SW480 (cell line): ENCODE data around the gene JMJD7.
"Not testable (repeated sequence)": the region's sequence is repeated elsewhere in the genome, so short reads cannot be mapped to it uniquely, and the experiment has no call there.

Source experiments
- DNase-seq: peaks from one replicate; pipeline ENCODE4 v3.0.0-alpha.2; 2016; ENCODE audit warnings: low spot score

Gene JMJD7

DNA sequence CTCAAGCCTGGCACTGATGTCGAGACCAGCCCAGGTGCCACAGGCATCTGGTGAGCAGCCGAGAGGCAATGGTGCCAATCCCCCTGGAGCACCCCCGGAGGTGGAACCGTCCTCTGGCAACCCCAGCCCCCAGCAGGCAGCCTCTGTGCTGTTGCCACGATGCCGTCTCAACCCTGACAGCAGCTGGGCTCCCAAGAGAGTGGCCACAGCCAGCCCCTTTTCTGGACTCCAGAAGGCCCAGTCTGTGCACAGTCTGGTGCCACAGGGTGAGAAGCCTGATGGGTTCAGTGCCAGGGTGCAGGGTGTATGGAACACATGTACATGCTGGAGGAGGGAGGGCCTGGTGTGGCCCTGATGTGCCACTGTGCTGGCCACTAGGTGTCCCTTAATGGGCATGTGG lies 4.9 kb upstream of the JMJD7 start:
- no peak for DNase-seq

DNA sequence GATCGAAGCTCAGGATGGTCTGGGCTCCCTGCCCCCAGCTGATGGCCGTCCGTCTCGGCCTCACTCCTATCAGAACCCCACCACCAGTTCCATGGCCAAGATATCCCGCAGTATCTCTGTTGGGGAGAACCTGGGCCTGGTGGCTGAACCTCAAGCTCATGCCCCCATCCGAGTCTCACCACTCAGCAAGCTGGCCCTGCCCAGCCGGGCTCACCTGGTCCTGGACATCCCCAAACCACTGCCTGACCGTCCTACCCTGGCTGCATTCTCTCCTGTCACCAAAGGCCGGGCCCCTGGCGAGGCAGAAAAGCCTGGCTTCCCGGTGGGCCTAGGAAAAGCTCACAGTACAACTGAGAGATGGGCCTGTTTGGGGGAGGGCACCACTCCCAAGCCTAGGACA lies 4.4 kb upstream of the JMJD7 start:
- DNase-seq, result no peak

DNA sequence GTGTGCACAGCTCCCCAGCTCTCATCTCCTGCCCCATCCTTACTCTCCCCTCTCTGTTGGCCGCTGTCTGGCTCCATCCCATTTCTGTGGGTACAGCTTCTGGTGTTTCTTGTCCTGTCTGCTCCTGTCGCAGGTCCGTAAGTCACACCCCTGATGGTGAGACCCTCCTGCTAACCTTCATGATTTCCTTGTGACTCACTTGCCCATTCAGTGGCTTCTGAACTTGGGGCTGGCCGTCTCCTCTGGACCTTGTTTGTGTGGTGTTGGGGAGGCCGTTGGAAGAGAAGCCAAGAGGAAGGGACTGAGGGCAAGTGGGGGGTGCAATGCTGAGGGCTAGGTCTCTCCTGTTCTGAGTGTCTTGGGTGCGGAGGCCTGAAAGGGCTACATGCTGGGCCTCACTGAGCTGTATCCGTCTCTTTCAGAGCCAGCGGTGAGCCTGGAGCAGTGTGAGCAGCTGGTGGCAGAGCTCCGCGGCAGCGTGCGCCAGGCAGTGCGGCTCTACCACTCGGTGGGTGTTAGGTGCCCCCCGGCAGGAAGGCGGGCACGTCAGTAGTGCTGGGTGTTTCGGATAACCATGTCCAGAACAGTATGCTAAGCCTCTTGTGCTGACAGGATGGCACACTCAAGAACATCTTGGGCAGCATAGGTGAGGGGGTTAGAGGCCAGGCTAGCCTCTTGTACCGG lies 3.7 kb upstream of the JMJD7 start:
- no peak for DNase-seq

DNA sequence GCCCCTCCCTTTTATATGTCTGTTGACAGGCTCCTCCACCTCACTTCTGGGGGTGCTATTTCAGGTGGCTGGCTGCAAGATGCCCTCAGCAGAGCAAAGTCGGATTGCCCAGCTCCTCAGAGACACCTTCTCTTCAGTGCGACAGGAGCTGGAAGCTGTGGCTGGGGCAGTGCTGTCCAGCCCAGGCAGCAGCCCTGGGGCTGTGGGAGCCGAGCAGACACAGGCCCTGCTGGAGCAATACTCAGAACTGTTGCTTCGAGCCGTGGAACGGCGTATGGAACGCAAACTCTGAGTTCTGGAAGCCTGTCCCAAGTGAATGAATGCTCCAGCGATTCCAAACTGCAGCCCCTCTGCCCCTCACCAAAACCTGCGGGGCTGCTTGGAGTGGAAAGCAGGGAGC lies 2.7 kb upstream of the JMJD7 start:
- no peak for DNase-seq

DNA sequence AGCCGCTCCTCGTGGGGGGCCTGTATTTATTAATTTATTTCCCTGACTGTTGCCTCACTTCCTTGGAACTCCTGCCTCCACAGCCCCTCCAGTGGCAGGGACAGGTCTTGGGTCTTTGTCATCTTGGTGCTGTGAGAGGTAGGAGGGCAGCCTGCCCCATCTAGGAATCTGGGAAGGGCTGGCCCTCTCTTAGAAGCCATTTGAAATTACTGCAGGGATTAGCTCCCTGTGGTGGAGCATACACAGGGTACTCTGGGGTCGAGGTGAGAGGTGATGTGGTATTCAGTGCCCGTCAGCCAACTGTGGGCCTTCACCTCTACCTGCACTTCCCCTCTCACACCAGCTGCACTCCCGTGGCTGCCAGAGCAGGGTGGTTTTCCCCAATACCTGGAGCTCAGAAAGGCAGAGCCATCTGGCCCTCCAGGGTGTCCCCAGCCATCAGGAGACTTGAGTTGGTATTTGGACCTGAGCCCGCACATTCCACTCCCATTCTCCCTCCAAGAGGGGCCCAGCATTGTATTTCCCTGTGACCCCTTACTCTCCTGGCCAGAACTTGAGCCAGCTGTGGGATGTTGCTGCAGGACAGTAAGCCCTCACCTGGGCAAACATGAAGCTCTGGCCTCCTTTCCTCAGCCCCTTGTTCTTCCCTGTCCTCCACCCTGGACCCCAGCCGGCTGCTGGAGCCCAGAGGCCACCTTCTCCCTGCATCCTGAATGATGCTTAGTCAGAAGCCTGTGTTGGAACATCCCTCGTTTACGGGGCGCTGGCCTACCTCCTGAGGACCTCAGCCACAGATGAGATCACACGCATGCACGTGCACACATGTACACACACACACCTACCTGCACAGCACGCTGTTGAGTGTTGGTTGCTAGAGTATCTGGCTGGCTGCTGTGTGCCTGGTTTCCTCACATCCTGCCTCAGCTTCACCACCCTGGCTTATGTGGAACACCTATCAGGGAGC lies 2.0 kb upstream of the JMJD7 start:
- DNase-seq, result no peak

DNA sequence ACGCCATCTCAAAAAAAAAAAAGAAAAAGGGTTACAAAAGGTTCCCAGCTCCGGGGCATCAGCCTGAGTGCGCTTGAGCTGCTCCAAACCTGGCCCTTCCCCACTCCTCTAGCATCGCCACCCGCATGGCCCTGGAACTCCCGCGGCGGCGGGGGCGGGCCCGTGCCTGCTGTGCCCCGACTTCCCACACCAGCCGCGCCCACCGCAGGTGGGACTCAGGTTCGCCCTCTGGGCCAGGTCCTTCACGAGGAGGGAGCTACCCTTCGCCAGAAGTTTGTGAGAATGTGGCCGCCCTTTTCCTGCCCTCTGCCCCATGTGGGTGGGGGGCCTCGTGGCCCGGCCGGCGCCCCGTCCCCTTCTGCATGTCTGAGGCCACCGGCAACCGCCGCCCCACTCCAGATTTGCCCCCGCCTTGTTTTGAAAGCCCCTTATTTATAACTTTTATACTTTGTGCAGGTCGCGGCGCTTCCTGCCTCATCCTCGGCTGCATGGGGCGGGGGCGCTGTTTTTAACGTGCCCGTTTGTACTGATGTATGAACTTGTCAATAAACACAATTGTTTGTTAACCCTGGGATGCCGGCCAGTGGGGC lies 507 bp upstream of the JMJD7 start:
- DNase-seq, result no peak

DNA sequence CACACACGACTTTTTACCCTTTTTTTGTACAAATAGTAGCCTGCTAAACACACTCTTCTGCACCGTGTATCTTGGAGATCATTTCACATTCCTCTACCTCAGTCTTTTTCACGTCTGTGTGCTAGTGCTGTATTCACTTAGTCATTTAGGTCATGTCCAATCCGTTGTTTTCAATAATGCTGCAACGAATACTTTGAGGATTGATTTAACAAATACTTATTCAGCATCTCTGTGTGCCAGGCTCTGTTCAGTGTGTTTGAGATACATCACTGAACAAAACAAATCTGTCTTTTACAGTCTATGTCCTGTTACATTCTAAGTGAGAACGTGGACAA lies 882 bp downstream of the JMJD7 start:
- DNase-seq, result no peak

DNA sequence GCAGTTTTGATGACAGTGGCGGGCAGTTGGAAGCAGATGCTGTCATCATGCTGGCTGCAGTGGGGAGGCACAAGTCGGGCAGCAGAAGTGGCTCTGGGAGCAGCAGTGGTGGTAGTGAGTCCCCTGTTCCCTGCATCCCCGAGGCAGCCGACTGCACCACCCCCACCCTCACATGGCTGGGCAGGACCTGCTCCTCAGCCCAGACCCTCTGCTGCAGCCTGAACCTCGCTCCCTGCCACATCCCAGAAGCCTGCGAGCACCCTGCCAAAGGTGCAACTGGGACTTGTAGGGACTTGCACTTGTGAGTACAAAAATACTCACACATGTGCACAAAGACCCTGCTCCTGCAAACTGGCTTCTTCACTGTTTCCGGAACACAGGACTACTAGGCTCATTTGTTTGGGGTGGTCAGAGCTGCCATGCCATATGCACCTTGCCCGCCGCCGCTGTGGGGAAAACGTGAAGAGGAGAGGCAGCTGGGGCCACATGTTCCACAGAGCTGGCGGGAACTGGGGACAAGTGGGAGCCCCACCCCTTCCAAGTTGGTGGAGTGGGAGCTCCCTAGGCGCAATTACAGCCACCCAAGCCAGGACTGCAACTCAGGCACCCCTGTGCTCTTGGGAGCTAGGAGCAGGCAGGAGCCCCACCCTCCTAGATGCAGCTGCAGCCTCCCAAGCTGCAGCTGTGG lies 2.2 kb downstream of the JMJD7 start:
- DNase-seq, result no peak

DNA sequence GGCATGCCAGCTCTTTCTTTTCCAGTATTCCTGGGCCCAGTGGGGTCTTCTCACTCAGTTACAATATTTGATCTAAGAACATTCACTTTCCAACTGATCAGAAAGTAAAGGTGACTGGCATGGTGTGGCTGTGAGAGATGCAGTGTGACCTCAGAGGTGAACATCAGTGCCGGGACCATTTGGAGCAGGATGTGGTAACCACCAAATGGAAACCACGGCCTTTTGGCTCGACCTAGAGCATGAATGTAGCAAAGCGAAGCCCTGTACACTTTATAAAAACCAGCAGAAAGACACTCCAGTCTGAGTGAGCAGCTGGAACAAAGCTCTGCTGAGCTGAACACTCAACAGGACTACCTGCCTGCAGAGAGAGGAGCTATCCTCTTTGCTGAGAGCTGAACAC lies 3.4 kb downstream of the JMJD7 start:
- DNase-seq, result not testable (repeated sequence)

DNA sequence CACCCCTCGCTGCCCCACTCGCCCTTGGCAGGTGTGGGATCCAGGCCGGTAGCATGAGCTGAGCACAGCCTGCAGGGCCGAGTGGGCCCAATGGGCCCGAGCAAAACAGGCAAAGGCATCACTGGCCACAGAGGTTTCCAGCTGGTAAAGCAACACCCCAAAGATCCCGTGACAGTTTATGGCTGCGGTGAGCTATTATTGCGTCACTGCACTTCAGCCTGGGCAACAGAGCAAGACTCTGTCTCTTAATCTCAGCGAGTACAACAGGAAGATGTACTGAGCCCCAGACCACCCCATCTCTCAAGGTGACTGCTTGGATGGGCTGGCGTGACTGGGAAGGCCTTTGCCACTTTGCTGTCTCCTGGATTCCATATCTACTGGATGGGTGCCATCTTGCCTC lies 4.3 kb downstream of the JMJD7 start:
- DNase-seq, result no peak

DNA sequence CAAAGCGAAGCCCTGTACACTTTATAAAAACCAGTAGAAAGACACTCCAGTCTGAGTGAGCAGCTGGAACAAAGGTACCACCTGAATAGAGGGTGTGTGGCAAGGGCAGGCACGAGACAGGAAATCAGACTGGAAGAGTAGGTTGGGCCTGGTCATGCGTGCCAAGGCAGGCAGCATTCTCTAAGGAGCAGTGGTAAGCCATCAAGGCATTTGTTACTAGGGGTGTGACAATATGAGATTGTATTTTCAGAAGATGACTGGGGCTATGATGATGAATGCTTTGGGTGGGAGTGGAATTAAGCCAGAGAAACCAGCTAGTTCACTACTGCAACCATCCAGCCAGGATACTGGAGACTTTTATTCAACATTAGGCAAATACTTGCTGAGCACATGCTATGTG lies 5.0 kb downstream of the JMJD7 start:
- DNase-seq, result peak; percentile 30

DNA sequence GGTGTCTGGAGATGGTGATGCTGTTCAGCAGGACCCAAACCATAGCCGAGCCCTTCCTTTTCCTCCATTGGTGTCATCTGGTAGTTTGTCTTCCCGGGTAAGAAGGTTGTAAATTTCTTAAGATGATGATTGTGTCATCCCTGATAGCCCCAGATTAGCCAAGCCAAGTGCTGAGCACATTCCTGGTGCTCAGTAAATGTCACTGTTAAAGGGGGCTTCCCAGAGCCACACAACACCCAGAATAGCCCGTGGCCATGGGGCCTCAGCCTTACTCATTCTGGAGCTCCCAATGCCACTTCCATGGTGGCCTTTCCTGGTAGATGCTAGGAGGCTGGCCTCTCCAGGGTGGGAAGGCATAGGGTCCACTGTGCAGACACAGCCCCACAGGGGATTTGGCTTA lies 6.2 kb downstream of the JMJD7 start:
- no peak for DNase-seq

DNA sequence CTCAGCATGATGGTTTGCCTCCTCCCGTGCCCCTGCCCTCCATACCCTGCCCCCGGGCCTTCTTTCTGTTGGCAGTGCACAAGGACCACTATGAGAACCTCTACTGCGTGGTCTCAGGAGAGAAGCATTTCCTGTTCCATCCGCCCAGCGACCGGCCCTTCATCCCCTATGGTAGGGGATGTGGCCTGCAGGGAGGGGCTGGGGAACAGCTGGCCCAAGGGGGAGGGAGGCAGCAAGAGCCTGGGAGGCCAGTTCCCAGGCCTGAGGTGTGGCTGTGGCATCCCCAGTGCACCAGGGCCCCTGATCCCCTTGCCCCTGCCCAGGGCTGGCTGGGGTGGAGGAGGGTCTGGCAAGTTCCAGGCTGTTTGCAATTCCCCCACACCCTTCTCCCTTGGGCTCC lies 8.2 kb downstream of the JMJD7 start:
- DNase-seq, result no peak

DNA sequence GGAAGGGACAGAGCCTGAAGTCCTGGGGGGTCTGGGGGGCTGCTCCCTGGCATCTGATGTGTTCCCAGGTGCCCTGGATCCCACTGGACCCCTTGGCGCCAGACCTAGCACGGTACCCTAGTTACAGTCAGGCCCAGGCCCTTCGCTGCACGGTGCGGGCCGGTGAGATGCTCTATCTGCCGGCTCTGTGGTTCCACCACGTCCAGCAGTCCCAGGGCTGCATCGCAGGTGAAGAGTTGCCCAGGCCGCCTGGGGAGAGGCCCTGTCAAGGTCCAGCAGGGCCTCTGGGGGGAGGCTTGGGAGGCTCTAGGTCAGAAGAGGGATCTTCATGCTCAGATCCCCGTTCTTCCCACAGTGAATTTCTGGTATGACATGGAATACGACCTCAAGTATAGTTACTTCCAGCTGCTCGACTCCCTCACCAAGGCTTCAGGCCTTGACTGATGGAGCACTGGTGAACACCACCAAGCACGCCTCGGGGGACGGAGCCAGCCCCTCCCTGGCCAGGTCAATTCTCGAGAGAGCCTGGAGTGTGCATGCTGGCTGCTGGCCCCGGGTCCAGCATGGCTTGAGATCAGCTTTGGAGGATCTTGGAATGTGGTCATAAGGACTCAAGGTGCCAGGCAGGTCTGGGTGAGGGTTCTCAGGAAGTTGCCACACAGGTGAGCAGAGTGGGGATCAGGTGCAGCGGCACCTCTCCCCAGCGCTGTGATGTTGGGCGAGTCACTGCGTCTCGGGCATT lies 9.0 kb downstream of the JMJD7 start:
- DNase-seq, result no peak

DNA sequence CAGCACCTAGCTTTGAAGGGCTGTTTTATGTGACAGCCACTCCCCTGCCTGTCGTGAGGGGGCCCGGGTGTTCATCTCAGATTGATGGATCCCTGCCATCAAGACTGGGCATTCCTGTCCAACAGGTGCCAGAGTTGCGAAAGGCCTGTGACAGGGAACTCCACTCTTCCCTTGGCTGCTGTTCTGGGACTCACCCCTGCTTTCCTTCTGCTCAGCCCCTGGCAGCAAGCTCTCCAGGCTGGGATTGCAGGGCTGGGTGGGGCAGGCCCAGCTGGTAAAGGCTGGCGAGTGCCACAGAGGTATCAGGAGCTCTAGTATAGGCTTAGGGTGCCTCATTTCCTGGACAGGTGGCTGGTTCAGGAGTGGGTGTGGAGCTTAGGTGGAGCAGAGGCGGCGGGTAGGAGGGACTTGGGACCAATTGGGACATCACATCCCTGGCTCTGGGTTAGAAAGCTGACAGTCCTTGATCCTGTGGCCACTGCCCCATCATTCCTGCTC lies 10.6 kb downstream of the JMJD7 start, which contains the start of gene PLA2G4B:
Gene PLA2G4B (plus strand): TSS at position 448 of the 498 bp plus-strand sequence. CDS start 67 bp downstream, outside the sequence.
- peak; percentile 46 for DNase-seq

DNA sequence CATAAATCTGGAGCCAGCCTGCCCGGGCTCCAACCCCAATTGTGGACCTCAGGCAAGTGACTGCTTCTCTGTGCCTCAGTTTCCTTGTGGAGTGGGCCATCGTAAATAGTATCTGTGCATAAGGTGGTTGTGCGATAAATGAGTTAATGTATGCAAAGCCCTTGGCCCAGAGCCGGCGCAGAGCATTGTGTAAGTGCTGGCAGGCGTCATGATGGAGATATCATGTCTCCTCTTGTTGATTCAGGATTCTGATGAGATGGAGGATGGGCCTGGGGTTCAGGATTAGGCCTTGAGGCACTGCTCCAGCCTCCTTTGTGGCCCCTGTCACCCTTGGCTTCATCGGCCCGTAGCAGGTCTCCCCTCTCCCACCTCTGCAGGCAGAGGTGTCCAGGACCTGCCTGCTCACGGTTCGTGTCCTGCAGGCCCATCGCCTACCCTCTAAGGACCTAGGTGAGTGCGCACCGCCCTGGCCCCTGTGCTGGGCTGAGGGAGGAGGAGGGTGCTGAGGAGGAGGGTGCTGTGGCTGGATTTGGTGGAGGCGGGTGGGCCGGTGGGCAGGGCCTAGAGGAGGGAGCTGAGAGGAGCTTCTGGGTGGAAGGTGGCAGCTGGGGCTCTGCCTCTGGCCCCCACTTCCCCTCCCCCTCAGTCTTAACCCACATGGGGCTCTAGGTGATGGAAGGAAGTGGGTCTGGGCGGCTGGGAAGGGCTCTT lies 12.0 kb downstream of the JMJD7 start:
- DNase-seq, result no peak

DNA sequence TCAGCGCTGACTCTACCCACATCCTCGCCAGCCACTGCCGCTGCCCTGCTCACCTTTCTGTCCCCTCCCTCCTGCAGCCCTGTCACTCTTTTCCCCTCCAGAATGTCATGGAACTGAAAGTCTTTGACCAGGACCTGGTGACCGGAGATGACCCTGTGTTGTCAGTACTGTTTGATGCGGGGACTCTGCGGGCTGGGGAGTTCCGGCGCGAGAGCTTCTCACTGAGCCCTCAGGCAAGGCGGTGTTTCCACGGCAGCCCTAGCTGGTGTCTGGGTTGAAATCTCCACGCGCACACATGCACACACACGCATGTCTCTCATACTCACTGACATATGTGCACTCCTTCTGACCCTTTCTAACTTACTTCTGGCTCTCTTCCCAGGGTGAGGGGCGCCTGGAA lies 12.8 kb downstream of the JMJD7 start:
- DNase-seq, result no peak

DNA sequence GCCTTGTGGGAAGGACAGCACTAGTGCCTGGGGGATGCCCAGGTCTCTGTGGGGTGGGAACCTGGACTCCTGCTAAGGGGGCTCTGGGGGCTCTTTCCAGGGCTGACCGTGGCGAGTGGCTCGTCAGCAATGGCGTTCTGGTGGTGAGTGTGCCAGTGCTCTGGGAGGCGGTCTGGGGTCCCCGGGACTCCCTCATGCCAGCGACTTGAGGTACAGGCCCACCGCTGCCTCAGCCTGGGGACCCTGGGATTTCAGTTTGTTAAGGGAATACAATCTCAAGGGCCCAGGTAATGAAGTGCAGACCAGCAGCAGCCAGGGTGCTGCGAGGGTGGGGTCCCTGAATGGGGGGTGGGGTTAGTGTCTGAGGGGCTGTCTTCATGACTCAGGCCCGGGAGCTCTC lies 13.2 kb downstream of the JMJD7 start:
- no peak for DNase-seq

DNA sequence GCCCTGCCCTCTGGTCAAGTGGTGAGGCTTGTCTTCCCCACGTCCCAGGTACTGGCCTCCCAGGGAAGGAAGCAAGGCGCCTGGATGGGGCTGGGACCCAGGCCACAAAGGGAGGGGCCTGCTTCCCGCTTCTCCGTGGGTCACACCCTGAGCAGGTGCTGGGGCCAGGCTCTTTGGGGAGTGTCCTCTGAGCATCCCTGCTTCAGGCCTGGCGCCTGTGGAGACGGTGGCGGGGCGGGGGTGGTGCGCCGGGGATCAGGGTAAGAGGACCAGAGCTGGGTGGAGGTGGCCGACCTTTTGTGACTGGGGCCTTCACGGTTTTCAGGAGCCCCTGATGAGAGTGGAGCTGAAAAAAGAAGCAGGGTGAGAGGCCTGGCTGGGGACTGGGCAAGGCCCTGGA lies 14.3 kb downstream of the JMJD7 start:
- no peak for DNase-seq

DNA sequence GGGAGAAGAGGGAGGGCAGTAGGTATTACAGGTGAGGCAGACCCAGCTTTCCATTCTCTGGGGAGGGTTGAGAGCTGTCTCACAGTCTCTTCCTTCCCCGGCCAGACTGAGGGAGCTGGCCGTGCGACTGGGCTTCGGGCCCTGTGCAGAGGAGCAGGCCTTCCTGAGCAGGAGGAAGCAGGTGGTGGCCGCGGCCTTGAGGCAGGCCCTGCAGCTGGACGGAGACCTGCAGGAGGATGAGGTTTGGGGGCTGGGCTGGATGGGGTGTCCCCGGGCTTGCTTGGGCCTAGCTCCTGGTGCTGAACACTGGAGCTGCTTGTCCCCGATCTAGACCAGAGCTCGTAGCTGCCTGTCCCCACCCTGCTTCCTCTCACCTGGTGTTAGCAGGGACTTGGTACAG lies 15.7 kb downstream of the JMJD7 start:
- no peak for DNase-seq

DNA sequence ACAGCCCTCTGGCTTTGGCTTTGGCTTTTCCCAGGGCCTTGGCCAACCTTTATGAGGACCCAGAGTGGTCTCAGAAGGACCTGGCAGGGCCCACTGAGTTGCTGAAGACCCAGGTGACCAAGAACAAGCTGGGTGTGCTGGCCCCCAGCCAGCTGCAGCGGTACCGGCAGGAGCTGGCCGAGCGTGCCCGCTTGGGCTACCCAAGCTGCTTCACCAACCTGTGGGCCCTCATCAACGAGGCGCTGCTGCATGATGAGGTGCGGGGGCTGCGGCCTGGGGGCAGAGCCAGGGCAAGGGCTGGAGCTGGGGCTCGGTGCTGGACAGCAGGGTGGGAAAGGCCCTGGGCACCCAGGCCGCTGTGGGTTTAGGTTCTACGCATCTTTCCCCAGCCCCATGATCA lies 16.9 kb downstream of the JMJD7 start:
- DNase-seq, result no peak
